K562 treated with DMSO at 1 percent for 48 hours (cell line): Measurements from ENCODE around the gene ERC1. TPM values are rescaled to one million over a fixed set of nuclear protein-coding genes. Genes with fewer than 3 reads are reported as not detected.

Experiments
- total RNA-seq: library from RNA; unstranded; fragments of 300-600 nt; gene quantifications from 2 replicates; pipeline ENCODE4 v1.2.3, GENCODE V29; 2022; ENCODE audit warnings: low replicate concordance; ENCODE audit errors: extremely low read depth

ERC1 gene
- not detected in 2 replicates for total RNA-seq

DNA sequence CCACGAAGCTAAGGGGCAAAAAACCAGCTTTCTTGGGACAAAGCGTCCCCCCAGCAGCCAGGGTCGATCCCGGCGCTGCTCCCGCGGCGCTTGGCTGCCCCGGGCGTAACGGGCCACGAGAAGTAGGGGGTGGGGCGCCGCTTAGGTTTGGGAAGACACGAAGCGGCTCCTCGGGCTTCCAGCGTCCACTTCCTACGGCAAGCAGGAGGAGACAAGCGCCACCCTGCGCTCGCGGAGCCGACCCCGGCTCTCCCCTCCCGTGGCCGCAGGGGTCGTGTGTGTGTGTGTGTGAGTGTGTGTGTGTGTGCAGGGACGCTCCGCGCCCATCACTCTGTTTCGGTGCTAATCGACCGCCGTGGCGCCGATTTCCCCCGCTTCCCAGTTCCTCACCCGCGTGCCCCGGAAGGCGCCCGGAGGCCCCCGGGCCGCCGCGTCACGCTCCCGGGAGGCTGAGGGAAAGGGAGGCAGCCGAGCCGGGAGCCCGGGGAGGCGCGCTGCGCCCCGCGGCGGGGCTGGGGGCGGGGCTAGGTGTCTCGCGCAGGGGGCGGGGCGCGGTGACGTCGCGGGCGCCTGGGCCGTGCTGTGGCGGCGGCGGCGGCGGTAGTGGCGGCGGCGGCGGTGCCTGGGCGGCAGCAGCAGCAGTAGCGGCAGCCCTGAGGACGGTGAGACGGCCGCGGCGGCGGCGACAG lies at the start of gene ERC1:
TSS of gene ERC1 (plus strand) at position 563 of the 689 bp plus-strand sequence. CDS start 36,681 bp downstream, outside the sequence.

GRCh38 chr12:949453-950191 lies 41.4 kb upstream of the ERC1 start, which contains the start of gene RAD52:
RAD52 (minus strand) TSS chr12:949694; CDS start chr12:933058, 16,636 bp downstream.

Other genes with a start within 250 kb of the ERC1 start
- 43.6 TPM in 1 of 2 replicates, not detected in the other for gene WNK1, start 238.6 kb upstream of the ERC1 start, total RNA-seq
- not detected in 2 replicates for gene RAD52, start 41.5 kb upstream of the ERC1 start, total RNA-seq